ENCODE measurements around the gene FBF1. TPM values are rescaled to one million over a fixed set of nuclear protein-coding genes. Genes with fewer than 3 reads are reported as not detected.

Gene FBF1
- total and polyA plus RNA-seq, 9 of the 15 experiments (the other 6 are each of a cell fraction or from before 2014, with no cell fraction given), result 0.46 to 14.9 (median 7.5) TPM

- TF ChIP-seq ARID3B (CRISPR knock-in tag; IDR thresholded peaks at IDR 0.05; ENCODE audit: borderline replicate concordance) (no peak), MCM5 (IDR thresholded peaks at IDR 0.05; ENCODE audit: low read depth) (no peak), HOXB6 (CRISPR knock-in tag; IDR thresholded peaks at IDR 0.05; ENCODE audit: borderline replicate concordance) (no peak), NCOA1 (IDR thresholded peaks at IDR 0.05; ENCODE audit: low read depth) (no peak), ZBTB9 (CRISPR knock-in tag; IDR thresholded peaks at IDR 0.05) (no peak), NR4A1 (CRISPR knock-in tag; IDR thresholded peaks at IDR 0.05) (no peak), NR4A1 (tag; IDR thresholded peaks at IDR 0.05) (no peak)
- TF ChIP-seq, protein P1, sequence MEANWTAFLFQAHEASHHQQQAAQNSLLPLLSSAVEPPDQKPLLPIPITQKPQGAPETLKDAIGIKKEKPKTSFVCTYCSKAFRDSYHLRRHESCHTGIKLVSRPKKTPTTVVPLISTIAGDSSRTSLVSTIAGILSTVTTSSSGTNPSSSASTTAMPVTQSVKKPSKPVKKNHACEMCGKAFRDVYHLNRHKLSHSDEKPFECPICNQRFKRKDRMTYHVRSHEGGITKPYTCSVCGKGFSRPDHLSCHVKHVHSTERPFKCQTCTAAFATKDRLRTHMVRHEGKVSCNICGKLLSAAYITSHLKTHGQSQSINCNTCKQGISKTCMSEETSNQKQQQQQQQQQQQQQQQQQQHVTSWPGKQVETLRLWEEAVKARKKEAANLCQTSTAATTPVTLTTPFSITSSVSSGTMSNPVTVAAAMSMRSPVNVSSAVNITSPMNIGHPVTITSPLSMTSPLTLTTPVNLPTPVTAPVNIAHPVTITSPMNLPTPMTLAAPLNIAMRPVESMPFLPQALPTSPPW (CRISPR knock-in tag; IDR thresholded peaks at IDR 0.05), result no peak
- TF ChIP-seq, protein P2, sequence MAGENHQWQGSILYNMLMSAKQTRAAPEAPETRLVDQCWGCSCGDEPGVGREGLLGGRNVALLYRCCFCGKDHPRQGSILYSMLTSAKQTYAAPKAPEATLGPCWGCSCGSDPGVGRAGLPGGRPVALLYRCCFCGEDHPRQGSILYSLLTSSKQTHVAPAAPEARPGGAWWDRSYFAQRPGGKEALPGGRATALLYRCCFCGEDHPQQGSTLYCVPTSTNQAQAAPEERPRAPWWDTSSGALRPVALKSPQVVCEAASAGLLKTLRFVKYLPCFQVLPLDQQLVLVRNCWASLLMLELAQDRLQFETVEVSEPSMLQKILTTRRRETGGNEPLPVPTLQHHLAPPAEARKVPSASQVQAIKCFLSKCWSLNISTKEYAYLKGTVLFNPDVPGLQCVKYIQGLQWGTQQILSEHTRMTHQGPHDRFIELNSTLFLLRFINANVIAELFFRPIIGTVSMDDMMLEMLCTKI (IDR thresholded peaks at IDR 0.05; ENCODE audit: partially characterized antibody), result no peak
- TF ChIP-seq, protein P3, sequence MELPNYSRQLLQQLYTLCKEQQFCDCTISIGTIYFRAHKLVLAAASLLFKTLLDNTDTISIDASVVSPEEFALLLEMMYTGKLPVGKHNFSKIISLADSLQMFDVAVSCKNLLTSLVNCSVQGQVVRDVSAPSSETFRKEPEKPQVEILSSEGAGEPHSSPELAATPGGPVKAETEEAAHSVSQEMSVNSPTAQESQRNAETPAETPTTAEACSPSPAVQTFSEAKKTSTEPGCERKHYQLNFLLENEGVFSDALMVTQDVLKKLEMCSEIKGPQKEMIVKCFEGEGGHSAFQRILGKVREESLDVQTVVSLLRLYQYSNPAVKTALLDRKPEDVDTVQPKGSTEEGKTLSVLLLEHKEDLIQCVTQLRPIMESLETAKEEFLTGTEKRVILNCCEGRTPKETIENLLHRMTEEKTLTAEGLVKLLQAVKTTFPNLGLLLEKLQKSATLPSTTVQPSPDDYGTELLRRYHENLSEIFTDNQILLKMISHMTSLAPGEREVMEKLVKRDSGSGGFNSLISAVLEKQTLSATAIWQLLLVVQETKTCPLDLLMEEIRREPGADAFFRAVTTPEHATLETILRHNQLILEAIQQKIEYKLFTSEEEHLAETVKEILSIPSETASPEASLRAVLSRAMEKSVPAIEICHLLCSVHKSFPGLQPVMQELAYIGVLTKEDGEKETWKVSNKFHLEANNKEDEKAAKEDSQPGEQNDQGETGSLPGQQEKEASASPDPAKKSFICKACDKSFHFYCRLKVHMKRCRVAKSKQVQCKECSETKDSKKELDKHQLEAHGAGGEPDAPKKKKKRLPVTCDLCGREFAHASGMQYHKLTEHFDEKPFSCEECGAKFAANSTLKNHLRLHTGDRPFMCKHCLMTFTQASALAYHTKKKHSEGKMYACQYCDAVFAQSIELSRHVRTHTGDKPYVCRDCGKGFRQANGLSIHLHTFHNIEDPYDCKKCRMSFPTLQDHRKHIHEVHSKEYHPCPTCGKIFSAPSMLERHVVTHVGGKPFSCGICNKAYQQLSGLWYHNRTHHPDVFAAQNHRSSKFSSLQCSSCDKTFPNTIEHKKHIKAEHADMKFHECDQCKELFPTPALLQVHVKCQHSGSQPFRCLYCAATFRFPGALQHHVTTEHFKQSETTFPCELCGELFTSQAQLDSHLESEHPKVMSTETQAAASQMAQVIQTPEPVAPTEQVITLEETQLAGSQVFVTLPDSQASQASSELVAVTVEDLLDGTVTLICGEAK (IDR thresholded peaks at IDR 0.05), result peak; percentile 62; the same call in 1 of the 2 replicates
- TF ChIP-seq, protein P3 (CRISPR knock-in tag; IDR thresholded peaks at IDR 0.05), result no peak
Observed at GRCh38 chr17:75895370-75896155, 45.3 kb downstream of the FBF1 start (continued).
